Measurements from ENCODE around the gene LMF2.

- TF ChIP-seq CTCF (conservative IDR thresholded peaks at IDR 0.05) (no peak), EZH2 (IDR thresholded peaks at IDR 0.05; ENCODE audit: low read depth) (no peak)
Measured at GRCh38 chr22:50487290-50488005, 20.1 kb downstream of the LMF2 start.
